ENCODE data around the gene SNU13.

DNA sequence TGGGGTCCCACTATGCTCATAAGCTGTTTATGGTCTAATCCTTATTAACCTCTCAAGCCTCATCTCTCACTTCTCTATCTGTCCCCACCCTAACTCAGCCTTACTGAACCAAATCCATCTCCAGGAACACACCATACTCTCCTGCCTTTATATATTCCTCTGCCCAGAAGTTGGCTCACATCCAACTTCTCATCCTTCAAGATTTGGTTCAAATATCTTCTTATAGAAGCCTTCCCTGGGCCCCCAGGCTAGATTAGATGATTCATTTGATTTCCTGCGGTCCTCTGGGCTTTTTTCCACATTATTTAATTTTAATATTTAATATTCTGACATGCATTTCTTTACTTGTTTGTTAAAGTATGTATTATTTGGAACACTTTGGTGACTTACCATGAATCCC, 33.8 kb upstream of the SNU13 start:
- TF ChIP-seq, protein P1, sequence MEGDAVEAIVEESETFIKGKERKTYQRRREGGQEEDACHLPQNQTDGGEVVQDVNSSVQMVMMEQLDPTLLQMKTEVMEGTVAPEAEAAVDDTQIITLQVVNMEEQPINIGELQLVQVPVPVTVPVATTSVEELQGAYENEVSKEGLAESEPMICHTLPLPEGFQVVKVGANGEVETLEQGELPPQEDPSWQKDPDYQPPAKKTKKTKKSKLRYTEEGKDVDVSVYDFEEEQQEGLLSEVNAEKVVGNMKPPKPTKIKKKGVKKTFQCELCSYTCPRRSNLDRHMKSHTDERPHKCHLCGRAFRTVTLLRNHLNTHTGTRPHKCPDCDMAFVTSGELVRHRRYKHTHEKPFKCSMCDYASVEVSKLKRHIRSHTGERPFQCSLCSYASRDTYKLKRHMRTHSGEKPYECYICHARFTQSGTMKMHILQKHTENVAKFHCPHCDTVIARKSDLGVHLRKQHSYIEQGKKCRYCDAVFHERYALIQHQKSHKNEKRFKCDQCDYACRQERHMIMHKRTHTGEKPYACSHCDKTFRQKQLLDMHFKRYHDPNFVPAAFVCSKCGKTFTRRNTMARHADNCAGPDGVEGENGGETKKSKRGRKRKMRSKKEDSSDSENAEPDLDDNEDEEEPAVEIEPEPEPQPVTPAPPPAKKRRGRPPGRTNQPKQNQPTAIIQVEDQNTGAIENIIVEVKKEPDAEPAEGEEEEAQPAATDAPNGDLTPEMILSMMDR (conservative IDR thresholded peaks at IDR 0.05 in 1 of 2, IDR thresholded peaks at IDR 0.05 in 1 of 2; ENCODE audit: low read depth in 1 of 2, low read length in 2 of 2) = no peak
- TF ChIP-seq EZH2 (IDR thresholded peaks at IDR 0.05; ENCODE audit: low read length, missing control alignments) = no peak

Measured in fibroblast of lung (primary cell).